Suppressor macrophage (primary cell): Measurements from ENCODE around the gene FOXI1.

ENCODE experiments used
- DNase-seq, 4 experiments: peaks; one replicate each; pipeline ENCODE4 v3.0.0-alpha.2; 2020 to 2022

Gene FOXI1

GRCh38 chr5:170154297-170154696 is 48.6 kb downstream of the FOXI1 start:
- no peak for DNase-seq

GRCh38 chr5:170154744-170155143 is 49.0 kb downstream of the FOXI1 start:
- DNase-seq = no peak

- no peak for DNase-seq
Observed at GRCh38 chr5:170155771-170156170, 50.1 kb downstream of the FOXI1 start.

- DNase-seq = no peak
Observed at GRCh38 chr5:170159101-170159698, 53.5 kb downstream of the FOXI1 start.
